GM10847 (cell line): ENCODE data around the gene OTUB1.

ENCODE experiments used
- POLR2A ChIP-seq: IDR thresholded peaks from 2 replicates; pipeline ENCODE4 v1.6.1; 2011; ENCODE audit not compliant: insufficient read length; ENCODE audit errors: extremely low read depth

The OTUB1 gene

GRCh38 chr11:64023712-64024710, 37.8 kb downstream of the OTUB1 start:
- no peak for TF ChIP-seq POLR2A

- TF ChIP-seq POLR2A = no peak
Observed at GRCh38 chr11:64025205-64025604, 39.0 kb downstream of the OTUB1 start.

GRCh38 chr11:64026575-64027205, 40.5 kb downstream of the OTUB1 start:
- TF ChIP-seq POLR2A = no peak

- no peak for TF ChIP-seq POLR2A
Observed at GRCh38 chr11:64027651-64028397, 41.6 kb downstream of the OTUB1 start.

- TF ChIP-seq POLR2A = no peak
Observed at GRCh38 chr11:64028398-64029115, 42.3 kb downstream of the OTUB1 start.

- TF ChIP-seq POLR2A = no peak
Observed at GRCh38 chr11:64029773-64030172, 43.5 kb downstream of the OTUB1 start.

- no peak for TF ChIP-seq POLR2A
Observed at GRCh38 chr11:64031001-64031400, 44.8 kb downstream of the OTUB1 start.

GRCh38 chr11:64032050-64032449, 45.8 kb downstream of the OTUB1 start:
- TF ChIP-seq POLR2A = no peak

GRCh38 chr11:64034411-64034811, 48.2 kb downstream of the OTUB1 start:
- no peak for TF ChIP-seq POLR2A

GRCh38 chr11:64035081-64035524, 48.9 kb downstream of the OTUB1 start:
- no peak for TF ChIP-seq POLR2A

GRCh38 chr11:64035576-64035975, 49.3 kb downstream of the OTUB1 start, which contains the start of gene FLRT1:
Gene FLRT1 (plus strand): TSS chr11:64035931. CDS start chr11:64116268, 80,337 bp downstream.
- TF ChIP-seq POLR2A = no peak

- TF ChIP-seq POLR2A = no peak
Observed at GRCh38 chr11:64036087-64037026, 50.1 kb downstream of the OTUB1 start.

- no peak for TF ChIP-seq POLR2A
Observed at GRCh38 chr11:64037027-64037634, 50.9 kb downstream of the OTUB1 start.
